Right lobe of liver (tissue), 6 donors: ENCODE results near the gene KLHL20. TPM values are rescaled to one million over a fixed set of nuclear protein-coding genes. Genes with fewer than 3 reads are reported as not detected.
"Not testable (repeated sequence)": the region's sequence is repeated elsewhere in the genome, so short reads cannot be mapped to it uniquely, and the experiment has no call there.

Experiments used
- ATAC-seq, 4 donors: fragments of 200-7000 bp; cut with Tn5 transposase; one replicate each; pipeline ENCODE4 v1.9.1; 2020; ENCODE audit warnings: mild to moderate bottlenecking in 4 of 4, moderate library complexity in 4 of 4
- DNase-seq, 3 donors: peaks; one replicate each; pipeline ENCODE4 v3.0.0-alpha.2; 2020
- H3K27ac ChIP-seq, 3 donors: fragments of 200-600 bp; one replicate each; pipeline ENCODE4 v1.8.0; 2022
- H3K27me3 ChIP-seq, 2 donors: fragments of 200-600 bp; one replicate each; pipeline ENCODE4 v1.8.0; 2022
- H3K36me3 ChIP-seq, 4 donors: fragments of 200-600 bp; sonication (generic) in 1 of 4; one replicate each; pipeline versions ENCODE4 v1.5.1 to v1.8.0; 2017 to 2022; ENCODE audit warnings: control low read depth in 1 of 4
- H3K4me1 ChIP-seq, 4 donors: fragments of 200-600 bp; sonication (generic) in 1 of 4; one replicate each; pipeline versions ENCODE4 v1.5.1 to v1.8.0; 2017 to 2022; ENCODE audit warnings: control low read depth in 1 of 4
- H3K4me3 ChIP-seq, 3 donors: fragments of 200-600 bp; one replicate each; pipeline ENCODE4 v1.8.0; 2022
- H3K9me3 ChIP-seq, 4 donors: fragments of 200-600 bp; sonication (generic) in 1 of 4; one replicate each; pipeline versions ENCODE4 v1.5.1 to v1.8.0; 2017 to 2022; ENCODE audit warnings: control low read depth in 1 of 4
- POLR2A ChIP-seq: fragments of 450-650 bp; IDR thresholded peaks from one replicate; pipeline ENCODE4 v1.6.1; 2017; ENCODE audit warnings: antibody characterized with exemption, mild to moderate bottlenecking
- WGBS: methylation state at CpG from one replicate; pipeline ENCODE4 v1.1.6; 2018; ENCODE audit warnings: low coverage, low lambda C conversion rate; ENCODE audit not compliant: insufficient coverage; ENCODE audit errors: missing lambda C conversion rate; 5-methylcytosine and 5-hydroxymethylcytosine counted together
- intact Hi-C, 2 donors: fragments of 100-400 bp; cut with DNase I; formaldehyde crosslinking; loops; one replicate each; pipeline versions ENCODE4 v1.11.2 to v1.14.1; 2022
- total RNA-seq, 6 experiments: library from RNA; depleted of rRNA in 2 of 6; stranded (reverse); fragments of >200 nt in 2 of 6; fragmentation: NEBNext Ultra II Directional in 3 of 6; extraction: Animal tissue kit (Norgen Biotek cat#: 25700) in 3 of 6; gene quantifications; one replicate each; pipeline versions ENCODE4 v1.1.0 to v1.2.4, GENCODE V29; 2016 to 2023
- TF ChIP-seq, protein P1 (sequence below), 4 donors: fragments of 200-600 bp in 3 of 4; fragments of 450-650 bp in 1 of 4; IDR thresholded peaks; one replicate each; pipeline versions ENCODE4 v1.5.1 to v1.8.0; 2016 to 2022; ENCODE audit warnings: antibody characterized with exemption in 4 of 4, mild to moderate bottlenecking in 2 of 4
- donor health status: DM: no; HTN: yes; CAD: no.
- donor health status: DM: no; HTN: no; CAD: no.
- donor health status: DM: no; HTN: no; CAD: no.
- donor health status: DM: no; HTN: yes; CAD: no.
- donor health status: DM: no; HTN: yes; CAD: no.

Gene KLHL20
- total RNA-seq, 6 experiments from 2014 or later: 9.2 to 15.5 (median 12.5) TPM

DNA sequence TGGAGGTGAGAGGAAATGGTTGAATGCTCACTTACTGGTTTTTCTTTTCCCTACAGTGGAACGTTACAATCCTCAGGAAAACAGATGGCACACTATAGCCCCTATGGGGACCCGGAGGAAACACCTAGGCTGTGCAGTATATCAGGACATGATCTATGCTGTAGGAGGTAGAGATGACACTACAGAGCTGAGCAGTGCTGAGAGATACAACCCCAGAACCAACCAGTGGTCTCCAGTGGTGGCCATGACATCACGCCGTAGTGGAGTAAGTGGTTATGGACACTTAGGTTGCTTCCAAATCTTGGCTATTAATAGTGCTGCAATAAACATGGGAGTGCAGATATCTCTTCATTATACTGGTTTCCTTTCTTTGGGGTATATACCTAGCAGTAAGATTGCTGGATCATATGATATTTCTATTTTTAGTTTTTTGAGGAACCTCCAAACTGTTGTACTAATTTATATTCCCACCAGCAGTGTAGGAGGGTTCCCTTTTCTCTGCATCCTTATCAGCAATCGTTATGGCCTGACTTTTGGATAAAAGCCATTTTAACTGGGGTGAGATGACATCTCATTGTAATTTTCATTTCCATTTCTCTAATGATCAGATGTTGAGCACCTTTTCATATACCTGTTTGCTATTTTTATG lies 60.9 kb downstream of the KLHL20 start:
- intact Hi-C loops: no loop called here
- no peak for ATAC-seq
- Histone ChIP-seq H3K4me1 (no peaks in the 10 kb centered on the region), H3K4me3 (no peak overlapping the region), H3K27ac (no peak overlapping the region), H3K27me3 (no peaks in the 10 kb centered on the region), H3K36me3 (peaks cover 0 to 31% (median 11%) of the 10 kb centered on the region in 4 donors), H3K9me3 (no peaks in the 10 kb centered on the region)
- TF ChIP-seq, protein P1, sequence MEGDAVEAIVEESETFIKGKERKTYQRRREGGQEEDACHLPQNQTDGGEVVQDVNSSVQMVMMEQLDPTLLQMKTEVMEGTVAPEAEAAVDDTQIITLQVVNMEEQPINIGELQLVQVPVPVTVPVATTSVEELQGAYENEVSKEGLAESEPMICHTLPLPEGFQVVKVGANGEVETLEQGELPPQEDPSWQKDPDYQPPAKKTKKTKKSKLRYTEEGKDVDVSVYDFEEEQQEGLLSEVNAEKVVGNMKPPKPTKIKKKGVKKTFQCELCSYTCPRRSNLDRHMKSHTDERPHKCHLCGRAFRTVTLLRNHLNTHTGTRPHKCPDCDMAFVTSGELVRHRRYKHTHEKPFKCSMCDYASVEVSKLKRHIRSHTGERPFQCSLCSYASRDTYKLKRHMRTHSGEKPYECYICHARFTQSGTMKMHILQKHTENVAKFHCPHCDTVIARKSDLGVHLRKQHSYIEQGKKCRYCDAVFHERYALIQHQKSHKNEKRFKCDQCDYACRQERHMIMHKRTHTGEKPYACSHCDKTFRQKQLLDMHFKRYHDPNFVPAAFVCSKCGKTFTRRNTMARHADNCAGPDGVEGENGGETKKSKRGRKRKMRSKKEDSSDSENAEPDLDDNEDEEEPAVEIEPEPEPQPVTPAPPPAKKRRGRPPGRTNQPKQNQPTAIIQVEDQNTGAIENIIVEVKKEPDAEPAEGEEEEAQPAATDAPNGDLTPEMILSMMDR (IDR thresholded peaks at IDR 0.05): no peak
- TF ChIP-seq POLR2A: no peak
- no peak for DNase-seq
- 84% methylated on average over 5 of the region's 5 CpGs for WGBS

DNA sequence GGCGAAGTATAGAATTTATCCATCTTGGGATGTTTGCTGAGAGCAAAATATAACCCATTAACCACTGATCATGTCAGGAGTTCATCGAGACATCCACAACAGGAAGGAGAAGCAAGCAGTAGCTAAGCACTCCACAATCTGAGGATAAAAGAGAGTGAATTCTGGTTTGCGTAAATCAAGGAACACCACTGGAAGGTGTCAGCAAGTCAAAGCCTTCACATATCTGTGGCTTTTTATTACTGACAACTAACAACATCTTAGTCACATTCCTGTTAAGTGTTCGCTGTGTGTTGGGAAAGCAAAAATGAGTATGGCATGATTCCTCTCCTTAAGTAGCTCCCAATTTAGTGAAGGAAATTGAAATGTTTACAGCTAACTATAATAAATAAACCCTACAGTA lies 65.2 kb downstream of the KLHL20 start:
- Histone ChIP-seq H3K4me1 (no peaks in the 10 kb centered on the region), H3K27me3 (no peaks in the 10 kb centered on the region), H3K4me3 (no peak overlapping the region), H3K27ac (no peak overlapping the region), H3K9me3 (no peaks in the 10 kb centered on the region), H3K36me3 (peaks cover 0 to 65% (median 25%) of the 10 kb centered on the region in 4 donors)
- intact Hi-C loops: no loop called here
- WGBS: 100% methylated on average over 3 of the region's 4 CpGs
- ATAC-seq: no peak
- TF ChIP-seq, protein P1 (IDR thresholded peaks at IDR 0.05): no peak
- no peak for TF ChIP-seq POLR2A
- no peak for DNase-seq

DNA sequence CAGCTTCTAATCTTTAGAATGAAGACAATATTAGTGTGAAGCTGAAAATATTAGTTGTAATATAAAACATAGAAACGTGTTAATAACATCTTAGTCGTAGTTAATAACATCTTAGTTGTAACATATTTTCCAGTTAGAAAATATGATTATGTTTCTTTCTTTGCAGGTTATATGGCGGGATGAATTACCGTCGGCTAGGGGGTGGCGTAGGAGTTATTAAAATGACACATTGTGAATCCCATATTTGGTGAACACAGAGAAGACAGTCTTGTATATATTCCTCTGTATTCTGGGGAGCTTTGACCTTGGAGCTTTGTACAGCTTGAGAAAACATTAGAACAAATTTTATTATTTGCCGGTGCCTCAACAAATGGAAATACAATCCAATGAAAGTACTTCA lies 70.2 kb downstream of the KLHL20 start:
- no peaks in the 10 kb centered on the region for H3K9me3 ChIP-seq
- no peak overlapping the region for H3K27ac ChIP-seq
- no peak for DNase-seq
- intact Hi-C loops: no loop called here
- no peak overlapping the region for H3K4me3 ChIP-seq
- H3K27me3 ChIP-seq: no peaks in the 10 kb centered on the region
- no peak for ATAC-seq
- no peaks in the 10 kb centered on the region for H3K4me1 ChIP-seq
- H3K36me3 ChIP-seq: peaks cover 0 to 66% (median 17%) of the 10 kb centered on the region in 4 donors
- WGBS: 93% methylated on average over 7 of the region's 7 CpGs
- TF ChIP-seq, protein P1 (IDR thresholded peaks at IDR 0.05): no peak
- TF ChIP-seq POLR2A: no peak

DNA sequence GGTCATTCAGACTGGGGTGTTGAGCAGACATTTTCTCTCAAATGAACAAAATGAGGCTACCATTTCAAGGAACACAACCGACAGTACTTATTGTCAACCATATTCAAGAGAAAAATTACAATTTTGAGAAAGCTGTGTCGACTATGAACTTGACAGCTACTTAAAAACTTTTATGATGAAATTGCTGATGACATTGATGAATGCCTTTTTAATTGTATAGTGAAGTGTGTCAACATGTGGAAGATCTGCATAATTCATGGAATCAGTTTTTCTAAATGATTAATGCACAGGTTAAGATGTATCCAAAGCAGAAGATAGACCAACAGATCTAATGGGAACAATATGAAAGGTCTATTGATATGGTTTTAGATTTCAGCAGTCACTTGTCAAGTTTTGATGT lies 75.1 kb downstream of the KLHL20 start:
- 100% methylated on average over 2 of the region's 2 CpGs for WGBS
- no peaks in the 10 kb centered on the region for H3K4me1 ChIP-seq
- intact Hi-C loops: no loop called here
- no peak overlapping the region for H3K27ac ChIP-seq
- no peak overlapping the region for H3K4me3 ChIP-seq
- TF ChIP-seq POLR2A: no peak
- TF ChIP-seq, protein P1 (IDR thresholded peaks at IDR 0.05): no peak
- no peak for ATAC-seq
- no peaks in the 10 kb centered on the region for H3K9me3 ChIP-seq
- no peak for DNase-seq
- peaks cover 0 to 25% (median 2%) of the 10 kb centered on the region in 4 donors for H3K36me3 ChIP-seq
- no peaks in the 10 kb centered on the region for H3K27me3 ChIP-seq

DNA sequence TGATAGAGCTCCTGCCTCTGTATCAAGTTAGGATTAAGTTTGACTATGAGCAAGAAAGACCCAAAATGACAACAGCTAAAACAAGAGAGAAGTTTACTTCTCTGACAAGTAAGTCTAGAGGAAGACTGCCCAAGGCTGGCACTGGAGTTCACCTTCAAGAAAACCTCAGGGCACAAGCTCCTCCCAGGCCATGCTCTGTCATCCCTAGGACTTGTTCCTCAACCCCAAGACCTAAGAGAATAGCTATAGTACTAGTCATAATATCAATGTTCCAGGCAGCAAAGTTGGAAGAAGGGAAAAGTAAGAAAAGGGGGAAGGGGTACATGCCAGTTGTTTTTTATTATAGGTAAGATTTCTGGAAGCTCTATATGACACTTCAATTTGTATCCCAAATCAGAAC lies 83.3 kb downstream of the KLHL20 start:
- H3K36me3 ChIP-seq: no peaks in the 10 kb centered on the region
- ATAC-seq (no peak), DNase-seq (no peak)
- H3K27ac ChIP-seq: no peak overlapping the region
- intact Hi-C loops: no loop called here
- H3K4me3 ChIP-seq: no peak overlapping the region
- no peaks in the 10 kb centered on the region for H3K9me3 ChIP-seq
- H3K27me3 ChIP-seq: no peaks in the 10 kb centered on the region
- TF ChIP-seq POLR2A: no peak
- TF ChIP-seq, protein P1 (IDR thresholded peaks at IDR 0.05): no peak
- H3K4me1 ChIP-seq: no peaks in the 10 kb centered on the region

DNA sequence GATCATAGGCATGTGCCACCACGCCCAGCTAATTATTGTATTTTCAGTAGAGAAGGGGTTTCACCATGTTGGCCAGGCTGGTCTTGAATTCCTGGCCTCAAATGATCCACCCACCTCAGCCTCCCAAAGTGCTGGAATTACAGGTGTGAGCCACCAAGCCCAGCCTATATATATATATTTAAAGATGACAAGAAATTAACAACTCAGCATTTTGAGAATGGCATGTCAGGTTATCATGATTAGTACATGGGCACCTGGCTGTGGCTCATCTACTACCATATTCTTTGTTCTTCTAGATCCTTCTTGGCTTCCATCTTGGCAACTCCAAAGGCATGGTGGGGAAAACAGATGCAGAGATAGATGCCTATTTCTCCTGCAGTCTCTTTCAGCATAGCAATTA lies 85.2 kb downstream of the KLHL20 start:
- H3K27me3 ChIP-seq, ATAC-seq, H3K4me1 ChIP-seq, H3K9me3 ChIP-seq, H3K36me3 ChIP-seq, H3K27ac ChIP-seq, intact Hi-C loops, DNase-seq, H3K4me3 ChIP-seq: not testable (repeated sequence)
- WGBS: 100% methylated on average over 1 of the region's 1 CpG
